Measurements from ENCODE around the gene C1QTNF6.

DNA sequence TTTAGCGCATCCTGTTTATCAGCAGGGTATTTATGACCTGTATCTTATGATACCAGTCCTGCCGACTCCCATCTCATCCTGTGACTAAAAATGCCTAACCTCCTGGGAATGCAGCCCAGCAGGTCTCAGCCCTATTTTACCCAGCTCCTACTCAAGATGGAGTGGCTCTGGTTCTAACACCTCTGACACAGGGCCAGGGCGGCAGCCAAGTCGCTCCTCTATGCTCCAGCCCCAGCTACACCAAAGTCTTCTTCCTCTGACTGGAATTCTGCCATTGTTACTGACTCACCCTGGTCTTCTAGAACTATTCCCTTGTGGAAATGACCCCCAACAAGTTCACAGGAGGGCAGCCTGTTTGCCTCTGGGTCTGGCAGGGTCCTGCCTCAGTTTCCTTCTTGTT lies 7.9 kb upstream of the C1QTNF6 start:
- TF ChIP-seq JUN (IDR thresholded peaks at IDR 0.05; ENCODE audit: borderline replicate concordance, insufficient read depth, insufficient read length, low read depth) (no peak), CTCF (IDR thresholded peaks at IDR 0.05; ENCODE audit: extremely low read depth in 1 of 2, insufficient read depth in 1 of 2, low read depth in 1 of 2, low read length in 2 of 2) (no peak), MYC (IDR thresholded peaks at IDR 0.05; ENCODE audit: low read depth, low read length) (no peak)

Data from endothelial cell of umbilical vein (primary cell).